Heart left ventricle (tissue), 13 donors: ENCODE data around the gene SIRT5.

ENCODE experiments used
- POLR2A ChIP-seq, 2 donors: fragments of 450-650 bp; IDR thresholded peaks; one replicate each; pipeline ENCODE4 v1.6.1; 2017; ENCODE audit warnings: antibody characterized with exemption in 2 of 2, mild to moderate bottlenecking in 2 of 2, moderate library complexity in 2 of 2
- TF ChIP-seq, protein P1 (sequence below), 12 donors: fragments of 200-600 bp; sonication (generic) in 4 of 12; IDR thresholded peaks; one replicate each; pipeline versions ENCODE4 v1.5.0 to v1.8.0; 2018 to 2022; ENCODE audit warnings: antibody characterized with exemption in 12 of 12, mild to moderate bottlenecking in 5 of 12
- donor health status: ischemic (EF 13 %, LVEDD 7.1; RV severe dilation, severe dysfunction).
- donor health status: DM: no; HTN: yes; CAD: no.
- donor health status: DM: no; HTN: no; CAD: no.
- donor health status: ischemic (EF 25% LVEDD 6.9; RV normal size, moderate dysfunction).
- donor health status: ischemic (EF 25% LVEDD 5.7; RV mildly dilated, moderate dysfunction).
- donor health status: ischemic (EF 35%, LVEDD 5.7; RV mildly dilated, moderate dysfunction).
- donor health status: nonischemic (EF 11% LVEDD 7.7; RV severe dilation, severe dysfunction).
- donor health status: DM: yes; HTN: yes; CAD: no.
- donor health status: PGD.
- donor health status: ischemic (EF 29% LVEDD 5.4; RV normal size, mild dysfunction).
- donor health status: nonischemic (EF 23%, LVEDD 6.1; RV moderate dilation, normal function).

DNA sequence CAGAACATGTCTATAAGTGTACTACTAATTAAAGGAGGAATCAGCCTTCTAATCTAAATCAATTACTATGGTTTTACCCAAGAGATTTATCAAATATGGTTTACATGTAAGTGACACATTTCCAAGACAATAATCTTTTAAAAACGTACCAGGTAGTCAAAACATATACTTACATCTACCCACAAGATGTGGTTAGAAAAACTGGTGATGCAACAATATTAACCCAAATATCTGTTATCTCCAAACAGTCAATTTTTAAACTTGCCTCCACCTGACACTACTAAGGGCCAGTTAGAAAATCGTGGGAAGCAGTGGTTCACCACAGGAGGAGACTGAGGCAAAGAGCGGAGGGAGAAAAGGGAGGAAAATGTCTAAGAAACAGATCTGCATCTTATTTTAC, 68.7 kb downstream of the SIRT5 start:
- TF ChIP-seq, protein P1, sequence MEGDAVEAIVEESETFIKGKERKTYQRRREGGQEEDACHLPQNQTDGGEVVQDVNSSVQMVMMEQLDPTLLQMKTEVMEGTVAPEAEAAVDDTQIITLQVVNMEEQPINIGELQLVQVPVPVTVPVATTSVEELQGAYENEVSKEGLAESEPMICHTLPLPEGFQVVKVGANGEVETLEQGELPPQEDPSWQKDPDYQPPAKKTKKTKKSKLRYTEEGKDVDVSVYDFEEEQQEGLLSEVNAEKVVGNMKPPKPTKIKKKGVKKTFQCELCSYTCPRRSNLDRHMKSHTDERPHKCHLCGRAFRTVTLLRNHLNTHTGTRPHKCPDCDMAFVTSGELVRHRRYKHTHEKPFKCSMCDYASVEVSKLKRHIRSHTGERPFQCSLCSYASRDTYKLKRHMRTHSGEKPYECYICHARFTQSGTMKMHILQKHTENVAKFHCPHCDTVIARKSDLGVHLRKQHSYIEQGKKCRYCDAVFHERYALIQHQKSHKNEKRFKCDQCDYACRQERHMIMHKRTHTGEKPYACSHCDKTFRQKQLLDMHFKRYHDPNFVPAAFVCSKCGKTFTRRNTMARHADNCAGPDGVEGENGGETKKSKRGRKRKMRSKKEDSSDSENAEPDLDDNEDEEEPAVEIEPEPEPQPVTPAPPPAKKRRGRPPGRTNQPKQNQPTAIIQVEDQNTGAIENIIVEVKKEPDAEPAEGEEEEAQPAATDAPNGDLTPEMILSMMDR (IDR thresholded peaks at IDR 0.05) = no peak
- no peak for TF ChIP-seq POLR2A (IDR thresholded peaks at IDR 0.05)
